GM18526 (cell line): ENCODE data around the gene ARHGAP4.
A peak's percentile ranks its signal among the peaks of the same experiment; 100 is the strongest.

Experiments
- POLR2A ChIP-seq: IDR thresholded peaks from 3 replicates; pipeline ENCODE4 v1.6.1; 2011; ENCODE audit not compliant: insufficient read length; ENCODE audit errors: extremely low read depth

The ARHGAP4 gene

GRCh38 chrX:153941336-153942252 lies 15.5 kb upstream of the ARHGAP4 start:
- TF ChIP-seq POLR2A: no peak

GRCh38 chrX:153939573-153939972 lies 13.5 kb upstream of the ARHGAP4 start:
- no peak for TF ChIP-seq POLR2A

GRCh38 chrX:153938226-153938786 lies 12.2 kb upstream of the ARHGAP4 start:
- TF ChIP-seq POLR2A: no peak

- no peak for TF ChIP-seq POLR2A
Observed at GRCh38 chrX:153937056-153937455, 11.0 kb upstream of the ARHGAP4 start.

- TF ChIP-seq POLR2A: no peak
Observed at GRCh38 chrX:153935326-153935851, 9.3 kb upstream of the ARHGAP4 start.

- TF ChIP-seq POLR2A: peak; percentile 61
Observed at GRCh38 chrX:153934762-153935325, 8.8 kb upstream of the ARHGAP4 start, which contains the start of gene NAA10. NAA10 (minus strand) TSS chrX:153935037; CDS start chrX:153934904, 133 bp downstream.

- no peak for TF ChIP-seq POLR2A
Observed at GRCh38 chrX:153934148-153934761, 8.2 kb upstream of the ARHGAP4 start.

GRCh38 chrX:153933748-153934147 lies 7.7 kb upstream of the ARHGAP4 start:
- no peak for TF ChIP-seq POLR2A

GRCh38 chrX:153932220-153932915 lies 6.3 kb upstream of the ARHGAP4 start:
- no peak for TF ChIP-seq POLR2A

- no peak for TF ChIP-seq POLR2A
Observed at GRCh38 chrX:153931748-153932147, 5.7 kb upstream of the ARHGAP4 start.

GRCh38 chrX:153931151-153931550 lies 5.1 kb upstream of the ARHGAP4 start:
- no peak for TF ChIP-seq POLR2A

- TF ChIP-seq POLR2A: no peak
Observed at GRCh38 chrX:153930011-153930910, 4.2 kb upstream of the ARHGAP4 start.

GRCh38 chrX:153929576-153929975 lies 3.5 kb upstream of the ARHGAP4 start:
- no peak for TF ChIP-seq POLR2A

GRCh38 chrX:153928846-153929245 lies 2.8 kb upstream of the ARHGAP4 start:
- TF ChIP-seq POLR2A: no peak
